GM21528 (cell line): ENCODE results near the gene CCL14.
"Not testable (repeated sequence)": the region's sequence is repeated elsewhere in the genome, so short reads cannot be mapped to it uniquely, and the experiment has no call there.

ENCODE experiments used
- ATAC-seq: cut with Tn5 transposase; IDR thresholded peaks from one replicate; pipeline ENCODE4 v1.9.1; 2021; ENCODE audit warnings: mild to moderate bottlenecking, moderate library complexity; ENCODE audit not compliant: unreplicated experiment, low FRiP score

The CCL14 gene

GRCh38 chr17:35947156-35947585, 39.4 kb downstream of the CCL14 start:
- no peak for ATAC-seq

DNA sequence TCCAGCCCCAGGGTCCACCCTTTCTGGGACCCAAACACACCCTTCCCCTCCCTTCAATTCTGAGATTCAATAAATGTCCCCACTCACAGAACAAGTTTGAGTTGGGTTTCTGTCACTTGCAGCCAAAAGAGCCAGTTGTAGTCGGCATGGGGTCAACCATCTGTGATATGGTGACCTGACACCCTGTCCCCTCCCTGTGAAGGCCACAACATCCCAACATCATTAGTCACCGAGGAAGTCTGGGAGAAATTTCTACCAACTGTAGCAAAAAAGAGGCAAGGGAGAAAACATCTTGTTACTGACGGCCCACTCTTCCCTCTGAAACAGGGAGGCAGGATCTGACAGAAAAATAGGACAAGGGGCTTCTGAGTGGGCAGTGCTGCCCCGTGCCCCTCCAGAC, 42.4 kb downstream of the CCL14 start:
- no peak for ATAC-seq

DNA sequence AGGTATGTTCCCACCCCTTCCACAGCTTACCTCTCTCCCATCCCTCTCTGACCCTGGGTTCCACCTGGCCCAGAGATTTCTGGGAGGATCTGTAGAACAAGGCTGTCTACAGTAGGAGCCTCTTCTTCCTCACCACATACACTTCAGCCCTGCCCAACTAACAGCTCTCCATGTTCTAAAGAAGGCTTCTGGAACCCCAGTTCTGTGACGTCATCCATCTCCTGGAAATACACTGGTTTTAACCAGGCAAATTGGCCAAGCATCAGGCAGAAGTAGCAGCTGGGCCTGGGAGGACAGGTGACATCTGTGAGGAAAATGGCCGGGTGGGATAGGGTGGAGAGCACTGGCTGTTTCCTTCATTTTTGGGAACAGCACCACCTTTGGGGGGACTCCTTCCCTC, 43.0 kb downstream of the CCL14 start, which contains the start of gene LYZL6:
LYZL6 (minus strand) TSS at position 177 of the 400 bp plus-strand sequence. CDS start 4,357 bp downstream, outside the sequence.
- no peak for ATAC-seq

- no peak for ATAC-seq
These were observed 43.8 kb downstream of the CCL14 start for GRCh38 chr17:35942588-35943186.

- not testable (repeated sequence) for ATAC-seq
These were observed 48.0 kb downstream of the CCL14 start for GRCh38 chr17:35938492-35938891.

DNA sequence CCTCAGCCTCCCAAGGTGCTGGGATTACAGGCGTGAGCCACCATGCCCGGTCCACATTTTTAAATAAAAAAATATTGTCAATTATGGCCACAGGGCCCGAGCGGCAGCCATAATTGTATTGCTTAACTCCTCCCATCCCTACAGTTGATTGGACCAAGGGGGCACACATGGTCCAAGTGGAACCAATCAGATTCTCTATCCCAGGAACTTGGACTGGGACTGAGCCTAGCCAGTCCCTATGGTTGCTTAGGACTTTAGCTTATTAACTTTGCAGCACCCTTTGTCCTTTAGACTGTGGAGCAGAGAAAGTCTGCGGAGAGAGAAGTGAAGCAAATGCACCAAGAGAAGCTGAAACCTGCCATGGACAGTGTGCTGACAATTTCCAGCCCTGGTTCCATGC, 50.5 kb downstream of the CCL14 start:
- ATAC-seq = no peak

- ATAC-seq = no peak
These were observed 51.8 kb downstream of the CCL14 start for GRCh38 chr17:35934760-35935159.
